Measurements from ENCODE around the gene GIMAP8.
"Not testable (repeated sequence)": the region's sequence is repeated elsewhere in the genome, so short reads cannot be mapped to it uniquely, and the experiment has no call there.

The GIMAP8 gene

GRCh38 chr7:150516956-150517745 is 66.7 kb downstream of the GIMAP8 start:
- no peak for DNase-seq

GRCh38 chr7:150519310-150519709 is 68.9 kb downstream of the GIMAP8 start:
- no peak for DNase-seq

GRCh38 chr7:150520145-150520544 is 69.7 kb downstream of the GIMAP8 start:
- no peak for DNase-seq

DNA sequence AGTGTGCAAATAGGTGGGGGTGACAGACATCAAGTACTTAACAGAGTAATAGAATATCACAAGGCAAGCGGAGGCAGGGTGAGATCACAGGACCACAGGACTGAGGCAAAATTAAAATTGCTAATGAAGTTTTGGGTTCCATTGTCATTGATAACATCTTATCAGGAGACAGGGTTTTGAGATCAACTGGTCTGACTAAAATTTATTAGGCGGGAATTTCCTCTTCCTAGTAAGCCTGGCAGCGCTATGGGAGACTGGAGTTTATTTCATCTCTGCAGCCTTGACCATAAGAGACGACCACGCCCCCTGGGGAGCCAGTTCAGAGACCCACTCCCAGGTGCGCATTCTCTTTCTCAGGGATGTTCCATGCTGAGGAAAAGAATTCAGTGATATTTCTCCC is 72.5 kb downstream of the GIMAP8 start:
- DNase-seq, result not testable (repeated sequence)

GRCh38 chr7:150524018-150524417 is 73.6 kb downstream of the GIMAP8 start:
- no peak for DNase-seq
